LNCAP (cell line): ENCODE results near the gene CCDC97.

Experiments
- TF ChIP-seq, protein P1 (sequence below): fragments of 450-650 bp; IDR thresholded peaks from 2 replicates; pipeline ENCODE4 v1.5.1; 2017; ENCODE audit warnings: mild to moderate bottlenecking

CCDC97 gene

DNA sequence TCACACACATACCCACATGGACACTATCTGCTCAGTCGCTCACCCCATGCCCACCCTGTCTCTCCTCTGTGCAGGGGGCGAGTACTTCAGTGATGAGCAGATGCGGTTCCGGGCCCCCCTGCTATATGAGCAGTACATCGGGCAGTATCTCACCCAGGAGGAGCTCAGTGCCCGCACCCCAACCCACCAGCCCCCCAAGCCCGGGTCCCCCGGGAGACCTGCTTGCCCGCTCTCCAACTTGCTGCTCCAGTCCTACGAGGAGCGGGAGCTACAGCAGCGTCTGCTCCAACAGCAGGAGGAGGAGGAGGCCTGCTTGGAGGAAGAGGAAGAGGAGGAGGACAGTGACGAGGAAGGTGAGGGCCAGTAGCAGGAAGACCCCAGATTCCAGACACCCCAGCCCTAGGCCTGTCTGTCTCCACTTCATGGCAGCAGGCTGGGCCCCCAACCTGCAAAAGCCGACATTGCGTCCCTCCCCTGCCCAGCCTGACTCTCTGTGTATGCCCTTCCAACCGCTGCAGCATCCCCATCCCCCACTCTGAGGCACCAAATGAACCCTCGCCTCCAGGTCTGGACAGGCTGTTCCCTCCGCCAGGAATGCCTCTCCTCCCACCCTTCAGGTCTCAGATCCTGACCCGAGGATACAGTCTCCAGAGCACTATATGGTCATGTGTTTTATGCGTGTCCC is 9.7 kb downstream of the CCDC97 start:
- TF ChIP-seq, protein P1, sequence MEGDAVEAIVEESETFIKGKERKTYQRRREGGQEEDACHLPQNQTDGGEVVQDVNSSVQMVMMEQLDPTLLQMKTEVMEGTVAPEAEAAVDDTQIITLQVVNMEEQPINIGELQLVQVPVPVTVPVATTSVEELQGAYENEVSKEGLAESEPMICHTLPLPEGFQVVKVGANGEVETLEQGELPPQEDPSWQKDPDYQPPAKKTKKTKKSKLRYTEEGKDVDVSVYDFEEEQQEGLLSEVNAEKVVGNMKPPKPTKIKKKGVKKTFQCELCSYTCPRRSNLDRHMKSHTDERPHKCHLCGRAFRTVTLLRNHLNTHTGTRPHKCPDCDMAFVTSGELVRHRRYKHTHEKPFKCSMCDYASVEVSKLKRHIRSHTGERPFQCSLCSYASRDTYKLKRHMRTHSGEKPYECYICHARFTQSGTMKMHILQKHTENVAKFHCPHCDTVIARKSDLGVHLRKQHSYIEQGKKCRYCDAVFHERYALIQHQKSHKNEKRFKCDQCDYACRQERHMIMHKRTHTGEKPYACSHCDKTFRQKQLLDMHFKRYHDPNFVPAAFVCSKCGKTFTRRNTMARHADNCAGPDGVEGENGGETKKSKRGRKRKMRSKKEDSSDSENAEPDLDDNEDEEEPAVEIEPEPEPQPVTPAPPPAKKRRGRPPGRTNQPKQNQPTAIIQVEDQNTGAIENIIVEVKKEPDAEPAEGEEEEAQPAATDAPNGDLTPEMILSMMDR: no peak

DNA sequence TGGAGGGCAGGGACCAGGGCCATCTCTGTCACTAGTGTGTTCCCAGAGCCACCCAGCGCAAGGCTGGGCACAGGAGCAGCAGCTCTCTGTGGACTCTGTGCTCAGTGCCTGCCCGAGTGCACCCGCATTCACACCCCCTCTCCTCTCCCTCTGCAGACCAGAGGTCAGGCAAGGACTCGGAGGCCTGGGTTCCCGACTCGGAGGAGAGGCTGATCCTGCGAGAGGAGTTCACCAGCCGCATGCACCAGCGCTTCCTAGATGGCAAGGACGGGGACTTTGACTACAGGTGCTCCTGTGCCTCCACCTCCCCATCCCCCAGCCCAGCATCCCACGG is 10.2 kb downstream of the CCDC97 start:
- TF ChIP-seq, protein P1: no peak

DNA sequence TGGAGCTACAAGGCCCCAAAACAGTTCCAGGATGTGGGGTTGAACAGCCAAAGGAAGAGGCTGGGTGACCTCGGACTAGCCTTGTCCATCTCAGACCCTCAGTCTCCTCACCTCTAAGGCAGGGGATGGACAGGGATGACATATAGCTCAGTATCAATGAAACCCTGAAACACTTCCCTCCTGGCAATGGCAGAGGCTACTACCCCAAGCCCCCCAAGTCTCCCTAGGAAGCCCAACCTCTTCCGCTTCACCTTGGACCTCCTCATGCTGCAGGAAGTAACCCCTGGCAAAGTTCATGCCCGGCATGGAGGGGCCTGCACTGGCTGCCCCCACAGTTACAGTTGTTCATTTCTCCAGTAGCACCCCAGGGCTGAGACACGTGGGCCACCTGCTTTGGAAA is 10.6 kb downstream of the CCDC97 start:
- TF ChIP-seq, protein P1: no peak

DNA sequence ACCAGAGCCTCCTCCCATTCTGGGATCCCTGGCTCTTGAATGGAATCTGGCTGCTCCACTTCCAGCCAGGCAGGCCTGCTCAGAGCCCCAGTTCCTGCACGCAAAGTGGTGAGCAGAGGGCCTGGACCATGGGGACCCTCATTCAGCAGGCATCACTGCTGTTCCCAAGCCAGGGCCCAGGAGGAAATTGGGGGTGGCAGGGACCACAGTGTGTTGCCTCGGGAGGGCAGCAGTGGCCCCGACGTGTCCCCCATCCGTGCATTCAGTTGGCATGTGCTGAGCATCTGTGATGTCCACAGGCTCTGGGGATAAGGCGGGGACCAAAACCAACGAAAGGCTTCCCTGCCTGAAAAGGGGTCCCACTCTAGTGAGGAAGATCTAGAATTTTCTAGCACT is 11.2 kb downstream of the CCDC97 start:
- TF ChIP-seq, protein P1: no peak

DNA sequence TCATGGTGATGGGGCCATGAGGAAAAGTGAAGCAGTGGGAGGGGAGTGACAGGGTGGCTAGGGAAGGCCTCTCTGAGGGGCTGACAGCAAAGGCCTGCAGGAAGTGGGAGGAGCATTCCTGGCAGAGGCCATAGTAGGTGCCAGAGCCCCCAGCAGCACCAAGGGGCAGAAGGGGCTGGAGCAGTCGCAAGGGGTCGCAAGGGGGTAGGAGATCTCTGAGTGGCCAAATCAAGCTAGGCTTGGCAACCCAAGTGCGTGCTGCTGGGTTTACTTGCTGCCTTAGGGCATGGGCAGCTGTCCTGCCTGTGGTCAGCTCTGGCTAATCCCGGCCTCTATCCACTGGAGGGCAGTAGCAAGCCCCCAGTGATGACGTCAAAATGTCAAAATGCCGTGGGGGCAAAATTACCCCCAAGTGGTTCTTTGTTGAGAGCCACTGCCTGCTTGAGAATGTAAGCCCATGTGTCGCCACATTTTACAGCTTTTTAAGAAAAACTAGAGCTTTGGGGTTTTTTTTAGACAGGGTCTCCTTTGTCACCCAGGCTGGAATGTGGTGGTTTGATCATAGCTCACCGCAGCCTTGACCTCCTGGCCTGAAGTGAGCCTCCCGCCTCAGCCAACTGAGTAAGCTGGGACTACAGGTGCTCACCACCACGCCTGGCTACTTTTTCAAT is 11.8 kb downstream of the CCDC97 start:
- TF ChIP-seq, protein P1: no peak

DNA sequence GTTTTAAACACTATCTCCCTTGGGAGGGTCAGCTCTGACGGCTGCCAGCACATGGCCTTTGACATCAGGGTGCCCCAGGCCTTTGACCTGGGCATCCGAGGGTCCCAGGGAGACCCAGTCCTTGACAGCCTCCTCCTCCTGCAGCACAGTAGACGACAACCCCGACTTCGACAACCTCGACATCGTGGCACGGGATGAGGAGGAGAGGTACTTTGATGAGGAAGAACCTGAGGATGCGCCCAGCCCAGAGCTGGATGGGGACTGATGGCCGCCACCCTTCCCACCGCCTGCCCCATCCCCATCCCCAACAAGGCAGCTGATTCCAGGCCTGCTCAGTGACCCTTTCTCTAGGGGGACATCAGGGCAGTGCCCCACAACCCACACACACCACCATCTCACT is 12.5 kb downstream of the CCDC97 start:
- TF ChIP-seq, protein P1: no peak

DNA sequence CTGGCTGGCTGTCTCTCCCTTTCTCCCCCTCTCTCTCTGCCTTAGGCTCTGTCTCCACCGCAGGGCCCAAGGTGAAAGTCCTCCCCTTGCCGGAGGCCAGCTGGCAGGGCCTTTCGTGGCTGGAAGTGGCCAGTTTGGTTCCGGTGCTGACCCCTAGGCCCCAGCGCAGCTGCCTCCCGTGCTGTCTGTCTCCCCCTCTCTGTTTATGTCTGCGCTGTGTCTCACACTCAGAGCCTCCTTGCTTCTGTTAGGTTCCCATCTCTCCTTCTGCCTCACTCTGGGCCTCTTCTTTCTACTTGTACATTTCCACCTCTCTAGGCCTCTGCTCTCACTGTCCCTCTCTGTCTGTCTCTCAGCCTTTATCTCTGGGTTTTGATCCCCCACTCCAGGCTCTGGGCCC is 13.1 kb downstream of the CCDC97 start:
- TF ChIP-seq, protein P1: no peak
